Measurements from ENCODE around the gene THAP9.

THAP9 gene

DNA sequence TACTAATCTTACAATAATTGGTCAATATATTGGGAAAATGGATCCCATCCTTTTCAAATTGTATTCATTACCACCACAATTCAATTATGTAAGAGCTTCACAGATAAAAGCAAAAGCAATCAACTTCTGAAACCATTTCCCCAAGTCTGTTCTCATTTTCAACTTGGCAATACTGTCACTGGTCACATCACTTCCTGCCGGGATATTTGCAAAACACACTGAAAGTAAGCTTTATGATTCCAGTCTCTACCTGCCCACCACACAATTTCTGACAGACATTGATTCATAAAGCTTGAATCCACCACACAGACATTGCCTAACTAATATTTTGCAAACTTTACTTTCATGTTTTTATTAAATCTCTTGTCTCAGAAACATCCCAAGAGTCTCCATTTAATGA lies 56.5 kb downstream of the THAP9 start:
- no peak for DNase-seq

DNA sequence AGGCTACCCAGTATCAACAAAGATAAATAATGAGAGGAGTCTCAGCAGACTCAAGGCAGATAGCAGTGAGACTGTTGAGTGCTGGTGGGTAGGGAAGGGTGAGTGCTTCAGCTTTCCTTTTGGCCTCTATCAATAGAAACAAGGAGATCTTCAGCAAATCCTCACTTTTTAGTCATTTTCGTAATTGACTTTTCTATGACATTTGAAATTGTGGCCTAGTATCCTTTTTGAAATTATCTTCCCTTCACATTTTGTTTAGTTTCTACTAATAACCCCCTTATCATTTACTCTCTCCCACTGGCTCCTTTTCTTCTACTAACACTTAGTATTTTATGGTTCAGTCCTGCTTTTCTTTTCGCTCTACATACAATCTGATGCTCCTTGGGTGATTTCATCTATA lies 65.2 kb downstream of the THAP9 start:
- DNase-seq = no peak

DNA sequence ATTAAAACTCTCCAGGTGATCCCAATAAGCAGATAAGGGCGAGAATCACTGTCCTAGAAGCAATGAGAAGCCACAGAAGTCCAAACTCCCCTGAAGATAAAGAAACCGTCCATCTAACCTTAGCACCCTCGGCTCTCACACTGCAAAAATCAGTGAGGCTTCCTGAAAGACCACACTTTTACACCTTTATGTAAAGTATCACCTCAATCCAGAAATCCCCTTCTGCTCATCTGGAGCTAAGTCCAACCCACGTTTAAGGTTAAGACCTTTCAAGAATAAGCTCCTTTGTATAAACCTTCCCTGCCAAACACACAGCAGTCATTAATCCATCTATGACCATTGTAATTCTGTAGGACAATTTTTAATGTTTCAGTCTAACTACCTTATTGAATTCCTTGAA lies 68.4 kb downstream of the THAP9 start:
- no peak for DNase-seq

DNA sequence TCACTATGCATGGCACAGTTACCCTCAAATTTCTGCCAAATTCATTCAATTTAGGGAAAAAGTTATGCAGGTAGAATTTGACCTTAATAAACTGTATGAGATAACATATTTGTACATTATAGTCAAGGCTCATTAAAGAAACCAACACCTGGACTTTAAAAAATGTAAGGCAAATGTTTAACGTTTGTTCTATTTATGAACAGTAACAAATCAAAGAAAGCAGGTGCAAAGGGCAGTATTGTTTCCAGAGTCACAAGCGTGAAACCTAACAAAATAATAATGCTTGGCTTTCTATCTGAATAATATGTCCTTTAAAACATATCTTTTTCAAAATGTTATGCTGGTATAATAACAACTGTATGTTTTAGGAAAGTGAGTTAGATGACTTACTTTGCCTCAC lies 68.9 kb downstream of the THAP9 start:
- no peak for DNase-seq

All from fibroblast of skin of abdomen (primary cell).